Measurements from ENCODE around the gene PFN1.

Gene PFN1

DNA sequence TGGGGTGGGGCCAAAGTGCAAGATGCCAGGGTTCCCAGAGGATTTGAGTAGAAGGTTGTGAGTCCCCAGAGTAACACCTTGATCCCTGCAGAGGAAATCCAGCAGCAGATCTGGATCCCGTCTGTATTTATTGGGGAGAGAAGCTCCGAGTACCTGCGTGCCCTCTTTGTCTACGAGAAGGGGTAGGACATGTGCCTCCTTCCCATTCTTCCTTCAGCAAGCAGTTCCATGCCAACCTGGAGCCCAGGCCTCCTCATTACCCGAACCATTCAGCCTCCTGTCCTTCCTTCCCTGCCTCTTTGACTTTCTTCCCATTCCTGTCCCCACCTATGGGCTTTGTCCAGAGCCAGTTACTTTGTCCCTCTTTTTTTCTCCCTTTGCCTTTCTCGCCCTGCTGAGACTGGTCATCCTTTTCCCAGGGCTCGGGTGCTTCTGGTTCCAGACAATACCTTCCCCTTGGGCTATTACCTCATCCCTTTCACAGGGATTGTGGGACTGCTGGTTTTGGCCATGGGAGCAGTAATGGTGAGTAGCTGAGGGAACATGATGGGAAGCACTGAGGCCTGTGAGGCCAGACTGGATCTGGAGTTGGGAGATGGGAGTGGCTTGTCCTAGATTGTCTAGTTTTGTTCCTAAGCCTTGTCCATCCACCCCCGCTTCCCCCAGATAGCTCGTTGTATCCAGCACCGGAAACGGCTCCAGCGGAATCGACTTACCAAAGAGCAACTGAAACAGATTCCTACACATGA, 5.4 kb downstream of the PFN1 start:
- ATAC-seq (ENCODE audit: low read depth): no peak
- H3K27me3 ChIP-seq (ENCODE audit: insufficient read depth, poor library complexity, severe bottlenecking): no peaks in the 10 kb centered on the region
- peaks cover 29% of the 10 kb centered on the region for H3K4me1 ChIP-seq (ENCODE audit: insufficient read depth, poor library complexity, severe bottlenecking)

DNA sequence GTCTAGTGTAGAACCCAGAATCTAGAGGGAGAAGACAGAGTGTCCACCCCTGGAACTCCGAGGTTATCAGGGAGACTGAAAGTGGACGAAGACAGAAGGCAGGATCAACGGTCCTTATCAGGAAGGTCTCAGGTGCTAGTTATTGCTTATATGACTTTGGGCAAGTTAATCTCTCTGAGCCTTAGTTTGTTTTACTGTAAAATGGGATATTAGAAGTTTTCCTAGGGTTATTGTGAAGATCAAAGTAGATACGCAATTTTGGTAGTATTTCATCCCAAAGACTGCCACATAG, 7.1 kb downstream of the PFN1 start:
- no peak for DNase-seq (ENCODE audit: low spot score)
- H3K9me3 ChIP-seq (ENCODE audit: severe bottlenecking): no peaks in the 10 kb centered on the region
- TF ChIP-seq, protein P1, sequence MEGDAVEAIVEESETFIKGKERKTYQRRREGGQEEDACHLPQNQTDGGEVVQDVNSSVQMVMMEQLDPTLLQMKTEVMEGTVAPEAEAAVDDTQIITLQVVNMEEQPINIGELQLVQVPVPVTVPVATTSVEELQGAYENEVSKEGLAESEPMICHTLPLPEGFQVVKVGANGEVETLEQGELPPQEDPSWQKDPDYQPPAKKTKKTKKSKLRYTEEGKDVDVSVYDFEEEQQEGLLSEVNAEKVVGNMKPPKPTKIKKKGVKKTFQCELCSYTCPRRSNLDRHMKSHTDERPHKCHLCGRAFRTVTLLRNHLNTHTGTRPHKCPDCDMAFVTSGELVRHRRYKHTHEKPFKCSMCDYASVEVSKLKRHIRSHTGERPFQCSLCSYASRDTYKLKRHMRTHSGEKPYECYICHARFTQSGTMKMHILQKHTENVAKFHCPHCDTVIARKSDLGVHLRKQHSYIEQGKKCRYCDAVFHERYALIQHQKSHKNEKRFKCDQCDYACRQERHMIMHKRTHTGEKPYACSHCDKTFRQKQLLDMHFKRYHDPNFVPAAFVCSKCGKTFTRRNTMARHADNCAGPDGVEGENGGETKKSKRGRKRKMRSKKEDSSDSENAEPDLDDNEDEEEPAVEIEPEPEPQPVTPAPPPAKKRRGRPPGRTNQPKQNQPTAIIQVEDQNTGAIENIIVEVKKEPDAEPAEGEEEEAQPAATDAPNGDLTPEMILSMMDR (IDR thresholded peaks at IDR 0.05; ENCODE audit: poor library complexity, severe bottlenecking): no peak
- ATAC-seq (ENCODE audit: low read depth): no peak
- H3K4me1 ChIP-seq (ENCODE audit: insufficient read depth, poor library complexity, severe bottlenecking): peaks cover 29% of the 10 kb centered on the region
- peak overlapping the region; percentile 63 for H3K4me3 ChIP-seq (ENCODE audit: severe bottlenecking)
- no peaks in the 10 kb centered on the region for H3K27me3 ChIP-seq (ENCODE audit: insufficient read depth, poor library complexity, severe bottlenecking)
- peaks cover 61% of the 10 kb centered on the region for H3K36me3 ChIP-seq (ENCODE audit: low read depth)
- H3K27ac ChIP-seq (ENCODE audit: poor library complexity, severe bottlenecking): peak overlapping the region; percentile 99

More for the DNA sequence above, 5.4 kb downstream of the PFN1 start:
- Histone ChIP-seq H3K27ac (ENCODE audit: poor library complexity, severe bottlenecking) (peak overlapping the region; percentile 99), H3K4me3 (ENCODE audit: severe bottlenecking) (no peak overlapping the region), H3K36me3 (ENCODE audit: low read depth) (peaks cover 63% of the 10 kb centered on the region), H3K9me3 (ENCODE audit: severe bottlenecking) (no peaks in the 10 kb centered on the region)
- no peak for DNase-seq (ENCODE audit: low spot score)
- TF ChIP-seq, protein P1 (IDR thresholded peaks at IDR 0.05; ENCODE audit: poor library complexity, severe bottlenecking): no peak

DNA sequence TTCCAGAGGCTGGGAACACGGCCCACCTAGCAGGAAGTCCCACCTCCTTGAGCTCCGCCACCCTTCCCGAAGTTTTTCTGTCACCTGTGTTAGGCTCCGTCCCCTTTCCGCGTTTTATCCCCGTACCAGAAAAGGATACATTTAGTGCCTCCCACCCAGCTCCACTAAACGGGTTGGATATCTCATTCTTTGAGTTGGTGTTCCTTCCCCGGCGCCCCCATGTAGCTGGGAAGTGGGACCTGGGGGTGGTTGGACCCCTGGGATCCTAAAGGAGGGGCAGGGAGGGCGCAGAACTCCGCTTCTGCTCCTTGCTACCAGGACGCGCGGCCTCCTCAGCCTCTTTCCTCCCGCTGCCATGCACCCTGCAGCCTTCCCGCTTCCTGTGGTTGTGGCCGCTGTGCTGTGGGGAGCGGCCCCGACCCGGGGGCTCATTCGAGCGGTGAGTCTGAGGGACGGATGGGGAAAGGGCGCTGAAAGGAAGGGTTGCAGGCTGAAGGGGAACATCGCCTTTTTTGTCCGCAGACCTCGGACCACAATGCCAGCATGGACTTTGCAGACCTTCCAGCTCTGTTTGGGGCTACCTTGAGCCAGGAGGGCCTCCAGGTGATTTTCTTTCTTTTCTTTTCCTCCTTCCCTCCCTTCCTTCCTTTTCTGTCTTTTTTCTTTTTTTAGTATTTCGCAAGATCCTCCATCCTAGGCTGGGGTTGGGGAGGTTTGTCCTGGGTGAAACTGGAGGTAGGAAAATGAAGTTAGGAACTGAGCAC, 7.6 kb downstream of the PFN1 start:
- Histone ChIP-seq H3K4me1 (ENCODE audit: insufficient read depth, poor library complexity, severe bottlenecking) (peaks cover 25% of the 10 kb centered on the region), H3K36me3 (ENCODE audit: low read depth) (peaks cover 55% of the 10 kb centered on the region)
- peak; percentile 57 for ATAC-seq (ENCODE audit: low read depth)

DNA sequence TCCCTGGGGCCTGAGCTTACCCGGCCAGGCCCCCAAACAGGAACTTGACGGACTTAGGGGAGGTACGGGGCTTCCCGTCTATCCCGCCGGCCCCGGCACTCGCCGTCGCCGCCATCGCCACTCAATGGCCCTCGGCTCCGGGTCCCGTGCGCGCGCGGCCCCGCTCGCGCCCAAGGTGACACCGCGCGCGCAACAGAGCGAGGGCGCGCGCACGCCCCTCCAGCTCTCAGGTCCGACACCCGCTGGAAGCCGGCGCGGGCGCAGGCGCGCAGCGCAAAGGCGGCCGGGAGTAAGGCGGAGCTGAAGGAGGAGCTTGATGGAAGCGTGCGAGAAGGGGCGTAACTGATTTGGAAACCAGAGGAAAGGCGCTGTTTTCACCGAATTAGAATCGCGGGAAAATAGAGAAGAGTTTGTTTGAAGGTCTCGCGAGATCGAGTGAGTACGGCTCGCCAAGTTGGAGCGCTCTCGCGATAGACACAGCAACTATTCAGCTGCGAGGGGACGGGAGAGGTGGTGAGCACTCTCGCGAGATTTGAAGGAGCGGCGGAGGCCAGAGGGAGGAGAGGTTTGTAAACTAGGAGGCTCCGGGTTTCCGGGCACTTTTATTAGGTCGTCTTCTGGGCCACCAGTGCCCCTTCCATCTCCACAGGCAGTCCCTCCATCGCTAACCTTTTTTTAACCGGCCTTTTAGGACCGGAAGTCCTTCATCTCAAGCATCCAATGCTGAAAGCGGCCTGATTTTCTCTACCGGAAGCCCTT, 8.4 kb downstream of the PFN1 start, which contains the start of the genes RNF167 and SLC25A11:
Gene RNF167, plus strand, starts transcription at position 473 of the 759 bp plus-strand sequence. CDS start 642 bp downstream, outside the sequence.
Gene SLC25A11, minus strand, starts transcription at position 251 of the 759 bp plus-strand sequence. Its CDS starts 136 bp downstream, at position 115.
- ATAC-seq (ENCODE audit: low read depth): peak; percentile 78
- Histone ChIP-seq H3K9me3 (ENCODE audit: severe bottlenecking) (no peaks in the 10 kb centered on the region), H3K4me1 (ENCODE audit: insufficient read depth, poor library complexity, severe bottlenecking) (peaks cover 18% of the 10 kb centered on the region), H3K36me3 (ENCODE audit: low read depth) (peaks cover 49% of the 10 kb centered on the region), H3K4me3 (ENCODE audit: severe bottlenecking) (peak within 1 kb of the TSS; percentile 63), H3K27me3 (ENCODE audit: insufficient read depth, poor library complexity, severe bottlenecking) (no peaks in the 10 kb centered on the region), H3K27ac (ENCODE audit: poor library complexity, severe bottlenecking) (peak within 1 kb of the TSS; percentile 99)
- DNase-seq (ENCODE audit: low spot score): peak; percentile 96
- TF ChIP-seq, protein P1 (IDR thresholded peaks at IDR 0.05; ENCODE audit: poor library complexity, severe bottlenecking): no peak

More for the DNA sequence above, 7.6 kb downstream of the PFN1 start:
- H3K27me3 ChIP-seq (ENCODE audit: insufficient read depth, poor library complexity, severe bottlenecking): no peaks in the 10 kb centered on the region
- peak overlapping the region; percentile 63 for H3K4me3 ChIP-seq (ENCODE audit: severe bottlenecking)
- TF ChIP-seq, protein P1 (IDR thresholded peaks at IDR 0.05; ENCODE audit: poor library complexity, severe bottlenecking): no peak
- H3K9me3 ChIP-seq (ENCODE audit: severe bottlenecking): no peaks in the 10 kb centered on the region
- peak overlapping the region; percentile 99 for H3K27ac ChIP-seq (ENCODE audit: poor library complexity, severe bottlenecking)
- DNase-seq (ENCODE audit: low spot score): peak; percentile 87
